Measurements from ENCODE around the gene RBFA.
"Not testable (repeated sequence)": the region's sequence is repeated elsewhere in the genome, so short reads cannot be mapped to it uniquely, and the experiment has no call there.

RBFA gene, protein sequence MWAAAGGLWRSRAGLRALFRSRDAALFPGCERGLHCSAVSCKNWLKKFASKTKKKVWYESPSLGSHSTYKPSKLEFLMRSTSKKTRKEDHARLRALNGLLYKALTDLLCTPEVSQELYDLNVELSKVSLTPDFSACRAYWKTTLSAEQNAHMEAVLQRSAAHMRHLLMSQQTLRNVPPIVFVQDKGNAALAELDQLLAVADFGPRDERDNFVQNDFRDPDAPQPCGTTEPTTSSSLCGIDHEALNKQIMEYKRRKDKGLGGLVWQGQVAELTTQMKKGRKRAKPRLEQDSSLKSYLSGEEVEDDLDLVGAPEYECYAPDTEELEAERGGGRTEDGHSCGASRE

DNA sequence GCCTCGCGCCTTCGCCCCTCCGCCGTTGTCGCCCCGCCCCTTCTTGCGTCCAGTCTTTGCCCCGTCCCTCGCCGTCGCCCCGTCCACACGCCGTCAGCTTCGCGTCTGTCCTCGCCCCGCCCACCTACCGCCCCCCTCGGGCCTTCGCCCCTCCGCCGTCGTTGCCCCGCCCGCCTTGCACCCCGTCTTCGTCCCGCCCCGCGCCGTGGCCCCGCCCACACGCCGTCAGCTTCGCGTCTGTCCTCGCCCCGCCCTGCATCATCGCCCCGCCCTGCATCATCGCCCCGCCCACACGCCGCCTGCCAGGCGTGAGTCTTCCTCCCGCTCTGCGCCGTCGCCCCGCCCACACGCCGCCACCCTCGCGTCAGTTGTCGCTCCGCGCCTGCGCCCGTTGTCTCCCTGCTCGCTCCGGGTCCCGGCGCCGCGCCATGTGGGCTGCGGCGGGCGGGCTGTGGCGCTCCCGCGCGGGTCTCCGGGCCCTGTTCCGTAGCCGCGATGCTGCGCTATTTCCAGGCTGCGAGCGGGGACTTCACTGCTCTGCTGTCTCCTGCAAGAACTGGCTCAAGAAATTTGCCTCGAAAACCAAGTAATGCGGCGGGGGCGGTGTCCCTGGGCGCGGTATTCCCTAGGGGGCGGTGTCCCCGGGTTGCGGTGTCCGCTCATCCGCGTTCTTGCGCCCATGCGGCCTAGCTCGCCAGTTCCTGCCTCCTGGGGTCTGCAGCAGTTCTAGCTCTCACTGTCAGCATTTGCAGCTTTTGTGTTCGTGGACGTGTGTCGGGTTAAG lies at the start of gene RBFA:
TSS of gene RBFA (plus strand) at position 367 of the 784 bp plus-strand sequence. CDS start at position 429, 62 bp downstream.
- DNase-seq (ENCODE audit: low read depth in 2 of 2), result peak; percentile 99 to 100

DNA sequence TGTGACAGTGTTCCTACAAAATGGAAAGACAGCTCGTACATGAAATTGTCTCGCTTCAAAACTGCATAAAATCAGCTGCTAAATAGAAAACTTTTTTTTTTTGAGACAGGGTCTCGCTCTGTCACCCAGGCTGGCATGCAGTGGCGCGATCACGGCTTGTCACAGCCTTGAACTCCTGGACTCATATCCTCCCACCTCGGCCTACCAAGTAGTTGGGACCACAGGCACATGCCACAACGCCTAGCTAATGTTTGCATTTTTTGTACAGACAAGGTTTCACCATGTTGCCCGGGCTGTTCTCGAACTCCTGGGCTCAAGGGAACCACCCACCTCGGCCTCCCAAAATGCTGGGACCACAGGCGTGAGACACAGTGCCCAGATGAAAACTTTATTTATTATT lies 49.1 kb upstream of the RBFA start:
- no peak for DNase-seq (ENCODE audit: low read depth in 2 of 2)

DNA sequence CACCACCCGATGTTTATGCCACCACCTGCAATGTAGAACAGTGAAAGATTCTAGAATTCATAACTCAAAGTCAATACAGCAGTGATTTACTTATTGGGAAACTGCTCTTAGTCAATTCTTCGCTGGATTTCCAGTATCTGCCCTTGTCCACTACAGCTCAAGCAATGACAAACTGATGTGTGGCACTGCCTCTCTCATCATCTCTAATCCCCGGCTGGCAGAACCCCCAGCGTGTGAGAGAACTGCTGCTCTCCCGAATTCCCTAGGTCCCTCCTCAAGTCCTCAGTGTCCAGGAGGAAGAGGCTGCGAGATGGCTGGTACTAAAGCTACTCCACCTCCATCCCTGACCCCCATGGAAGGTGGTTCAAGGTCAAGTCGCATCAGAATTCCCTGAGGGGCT lies 47.5 kb upstream of the RBFA start:
- DNase-seq (ENCODE audit: low read depth in 2 of 2), result no peak

DNA sequence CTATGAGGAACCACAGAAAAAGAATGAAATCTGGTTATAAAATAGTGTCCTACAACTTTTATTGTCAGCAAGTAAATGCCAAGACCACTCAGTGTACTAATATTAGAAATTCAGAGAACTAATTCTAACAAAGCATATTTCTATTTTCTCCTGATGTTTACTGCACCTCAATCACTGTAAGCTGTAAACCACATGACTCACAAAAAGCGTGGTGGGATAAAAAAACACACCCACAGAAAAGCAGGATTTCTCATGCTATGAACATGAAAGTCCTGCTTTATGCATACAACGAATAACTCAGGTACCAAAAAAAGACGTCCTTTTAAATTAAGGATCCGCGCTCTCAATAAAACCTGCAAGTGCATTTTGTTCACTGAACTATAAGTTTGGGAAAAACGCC lies 46.7 kb upstream of the RBFA start:
- no peak for DNase-seq (ENCODE audit: low read depth in 2 of 2)

DNA sequence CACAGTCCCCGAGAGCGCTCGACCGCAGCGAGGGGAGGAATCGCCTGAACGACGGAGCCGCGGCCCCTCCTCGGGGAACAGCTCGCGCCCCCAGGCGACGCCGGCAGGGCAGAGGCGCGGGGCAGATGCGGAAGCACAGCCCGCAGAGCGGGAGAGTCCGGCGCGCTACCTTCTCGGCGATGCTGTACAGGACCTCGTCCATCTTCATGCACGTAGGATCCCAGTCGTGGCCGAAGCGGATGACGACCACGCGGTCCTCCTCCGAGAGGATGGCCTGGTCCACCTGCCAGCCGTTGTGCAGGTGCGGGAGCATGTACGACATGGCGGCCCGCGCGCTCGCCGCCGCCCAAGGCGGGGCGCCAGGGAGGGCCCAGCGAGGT lies 46.2 kb upstream of the RBFA start:
- DNase-seq (ENCODE audit: low read depth in 2 of 2), result peak; percentile 29 to 49

DNA sequence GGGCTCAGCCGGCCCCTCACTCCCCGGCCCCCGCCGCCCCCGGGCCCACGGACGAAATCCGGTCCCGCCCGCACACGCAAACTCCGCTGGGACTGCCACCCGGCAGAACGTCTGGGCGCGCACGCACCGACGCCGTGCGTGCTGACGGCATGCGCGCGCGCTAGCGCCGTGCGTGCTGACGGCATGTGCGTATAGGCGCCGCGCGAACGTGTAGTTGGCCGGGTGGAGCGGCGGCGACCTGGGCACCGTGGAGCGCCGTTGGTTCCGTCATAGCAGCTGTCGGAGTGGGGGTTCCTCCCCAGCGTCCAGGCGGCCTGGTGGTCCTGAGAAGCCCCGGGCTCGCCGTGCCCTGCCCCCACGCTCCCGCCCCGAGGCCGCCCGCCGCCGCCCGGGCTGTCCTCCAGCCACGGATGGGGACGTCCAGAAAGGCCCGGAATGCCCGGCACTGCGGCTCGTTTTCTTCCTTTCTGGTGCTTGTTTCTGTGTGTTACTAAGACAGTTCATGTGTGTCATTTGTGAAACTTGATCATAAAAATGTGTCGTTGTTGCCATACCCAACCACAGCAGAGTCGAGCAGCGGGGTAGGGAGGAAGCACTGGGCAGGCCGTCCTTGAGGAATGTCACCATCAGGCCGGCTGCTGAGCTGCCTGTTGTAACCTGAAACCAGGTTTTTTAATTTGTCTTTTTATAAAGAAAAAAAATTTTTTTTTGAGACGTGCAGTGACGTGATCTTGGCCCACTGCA lies 45.6 kb upstream of the RBFA start, which contains the start of gene TXNL4A:
TSS of gene TXNL4A (minus strand) at position 113 of the 744 bp plus-strand sequence. CDS start 171 bp downstream, outside the sequence.
- DNase-seq (ENCODE audit: low read depth in 2 of 2), result peak; percentile 75 to 77

DNA sequence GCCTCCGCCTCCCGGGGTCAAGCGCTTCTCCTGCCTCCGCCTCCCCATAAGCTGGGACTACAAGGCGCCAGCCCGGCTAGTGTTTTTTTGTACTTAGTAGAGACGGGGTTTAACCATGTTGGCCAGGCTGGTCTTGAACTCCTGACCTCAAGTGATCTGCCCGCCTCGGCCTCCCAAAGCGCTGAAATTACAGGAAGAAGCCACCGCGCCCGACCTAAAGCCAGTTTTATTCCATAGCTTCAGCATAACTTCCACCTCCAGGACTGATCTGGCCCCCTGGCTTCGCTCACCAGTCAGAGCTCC lies 45.1 kb upstream of the RBFA start:
- no peak for DNase-seq (ENCODE audit: low read depth in 2 of 2)

DNA sequence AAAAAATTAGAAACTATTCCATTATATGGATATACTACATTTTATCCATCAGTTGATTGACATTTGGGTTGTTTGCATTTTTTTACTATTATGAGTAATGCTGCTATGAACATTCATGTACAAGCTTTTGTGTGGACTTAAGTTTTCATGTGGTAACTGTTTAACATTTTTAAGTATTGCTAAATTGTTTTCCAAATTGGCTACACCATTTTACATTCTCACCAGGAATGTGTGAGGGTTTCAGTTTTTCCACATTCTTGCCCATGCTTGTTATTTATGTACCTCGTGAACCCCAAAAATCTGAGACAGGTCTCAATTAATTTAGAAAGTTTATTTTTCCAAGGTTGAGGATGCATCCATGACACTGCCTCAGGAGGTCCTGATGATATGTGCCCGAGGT lies 42.7 kb upstream of the RBFA start:
- DNase-seq (ENCODE audit: low read depth in 2 of 2), result no peak

DNA sequence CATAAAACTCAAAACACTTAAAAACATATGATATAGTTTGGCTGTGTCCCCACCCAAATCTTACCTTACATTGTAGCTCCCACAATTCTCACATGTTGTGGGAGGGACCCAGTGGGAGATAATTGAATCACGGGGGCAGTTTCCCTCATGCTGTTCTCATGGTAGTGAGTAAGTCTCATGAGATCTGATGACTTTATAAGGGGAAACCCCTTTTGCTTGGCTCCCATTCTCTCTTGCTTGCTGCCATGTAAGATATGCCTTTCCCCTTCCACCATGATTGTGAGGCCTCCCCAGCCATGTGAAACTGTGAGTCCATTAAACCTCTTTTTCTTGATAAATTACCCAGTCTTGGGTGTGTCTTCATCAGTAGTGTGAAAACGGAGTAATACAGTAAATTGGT lies 34.5 kb upstream of the RBFA start:
- DNase-seq (ENCODE audit: low read depth in 2 of 2), result not testable (repeated sequence)

DNA sequence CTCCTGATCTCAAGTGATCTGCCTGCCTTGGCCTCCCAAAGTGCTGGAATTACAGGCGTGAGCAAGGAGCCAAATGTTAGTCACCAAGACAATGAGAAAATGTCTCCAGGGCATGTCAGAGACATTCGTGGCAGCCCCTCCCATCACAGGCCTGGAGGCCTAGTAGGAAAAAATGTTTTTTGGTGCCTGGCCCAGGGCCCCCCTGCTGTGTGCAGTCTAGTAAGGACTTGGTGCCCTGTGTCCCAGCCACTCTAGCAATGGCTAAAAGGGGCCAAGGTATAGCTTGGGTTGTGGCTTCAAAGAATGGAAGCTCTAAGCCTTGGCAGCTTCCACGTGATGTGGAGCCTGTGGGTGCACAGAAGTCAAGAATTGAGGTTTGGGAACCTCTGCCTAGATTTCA lies 33.4 kb upstream of the RBFA start:
- no peak for DNase-seq (ENCODE audit: low read depth in 2 of 2)

DNA sequence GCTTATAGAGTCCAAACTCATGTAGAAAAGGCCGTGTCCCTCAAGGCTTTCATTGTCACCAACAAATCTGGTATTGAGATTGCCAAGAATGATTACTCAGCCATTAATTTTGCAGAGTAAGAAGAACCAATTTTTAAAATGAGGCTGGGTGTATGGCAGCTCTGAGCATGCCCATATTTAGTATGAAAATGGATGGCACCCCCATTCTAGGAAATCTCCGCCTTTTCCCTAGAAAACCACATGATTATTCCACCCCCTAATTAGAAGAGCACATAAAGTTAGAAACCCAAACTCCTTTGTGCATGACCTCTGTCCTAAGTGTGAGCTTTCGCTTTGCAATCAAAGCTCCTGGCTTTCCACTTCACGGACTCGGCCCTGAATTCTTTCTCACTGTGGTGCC lies 31.8 kb upstream of the RBFA start:
- no peak for DNase-seq (ENCODE audit: low read depth in 2 of 2)

DNA sequence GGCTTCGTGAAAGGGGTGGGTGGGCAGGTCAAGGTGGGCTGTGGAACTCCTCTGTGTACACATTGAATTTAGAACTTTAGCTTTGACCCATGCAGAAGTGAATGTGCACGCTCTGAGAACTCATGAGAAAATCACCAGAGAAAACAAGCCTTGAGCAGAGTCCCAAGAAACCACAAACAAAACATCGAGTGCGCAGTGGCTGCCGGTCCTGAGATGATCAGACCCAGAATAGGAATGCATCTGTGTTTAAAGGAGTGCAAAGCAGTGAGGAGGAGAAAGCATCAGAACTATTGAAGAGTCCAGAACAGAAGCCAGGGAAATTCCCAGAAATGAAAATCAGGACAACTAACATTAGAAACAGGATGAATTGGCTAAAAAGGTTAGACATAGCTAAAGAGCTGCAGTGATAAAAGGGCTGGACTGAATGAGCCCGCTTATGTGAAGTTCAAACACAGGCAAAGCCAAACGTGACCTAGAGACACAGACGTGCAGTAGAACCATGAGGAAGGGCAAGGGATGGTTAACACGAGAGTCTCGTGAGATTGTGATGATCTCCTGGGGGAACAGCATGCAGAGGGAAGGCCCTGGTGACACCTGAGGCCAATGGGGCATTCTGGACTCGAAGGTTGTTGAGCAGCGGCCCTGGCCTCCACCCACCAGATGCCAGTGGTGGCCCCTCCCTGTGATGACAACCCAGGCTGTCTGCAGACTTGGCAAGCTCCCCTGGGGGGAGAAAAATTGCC lies 29.5 kb upstream of the RBFA start:
- DNase-seq (ENCODE audit: low read depth in 2 of 2), result no peak

DNA sequence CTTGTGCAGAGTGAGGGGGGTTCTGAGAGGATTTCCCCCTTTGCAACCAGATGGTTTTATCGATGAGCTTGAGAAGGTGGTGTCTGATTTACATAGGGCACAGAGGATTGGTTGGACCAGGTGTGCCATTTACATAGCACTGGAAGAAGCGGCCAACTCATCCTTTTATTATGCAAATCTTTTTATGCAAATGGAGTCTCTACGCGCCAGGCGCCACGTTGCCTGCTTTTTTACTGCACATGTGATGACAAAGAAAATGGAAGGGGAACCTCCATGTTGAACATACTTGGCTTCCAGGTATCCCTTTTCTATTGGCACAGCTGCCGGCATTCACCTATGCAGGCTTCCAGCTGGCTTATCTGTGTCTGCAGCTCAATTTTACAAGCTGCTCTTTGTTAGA lies 27.5 kb upstream of the RBFA start:
- no peak for DNase-seq (ENCODE audit: low read depth in 2 of 2)

DNA sequence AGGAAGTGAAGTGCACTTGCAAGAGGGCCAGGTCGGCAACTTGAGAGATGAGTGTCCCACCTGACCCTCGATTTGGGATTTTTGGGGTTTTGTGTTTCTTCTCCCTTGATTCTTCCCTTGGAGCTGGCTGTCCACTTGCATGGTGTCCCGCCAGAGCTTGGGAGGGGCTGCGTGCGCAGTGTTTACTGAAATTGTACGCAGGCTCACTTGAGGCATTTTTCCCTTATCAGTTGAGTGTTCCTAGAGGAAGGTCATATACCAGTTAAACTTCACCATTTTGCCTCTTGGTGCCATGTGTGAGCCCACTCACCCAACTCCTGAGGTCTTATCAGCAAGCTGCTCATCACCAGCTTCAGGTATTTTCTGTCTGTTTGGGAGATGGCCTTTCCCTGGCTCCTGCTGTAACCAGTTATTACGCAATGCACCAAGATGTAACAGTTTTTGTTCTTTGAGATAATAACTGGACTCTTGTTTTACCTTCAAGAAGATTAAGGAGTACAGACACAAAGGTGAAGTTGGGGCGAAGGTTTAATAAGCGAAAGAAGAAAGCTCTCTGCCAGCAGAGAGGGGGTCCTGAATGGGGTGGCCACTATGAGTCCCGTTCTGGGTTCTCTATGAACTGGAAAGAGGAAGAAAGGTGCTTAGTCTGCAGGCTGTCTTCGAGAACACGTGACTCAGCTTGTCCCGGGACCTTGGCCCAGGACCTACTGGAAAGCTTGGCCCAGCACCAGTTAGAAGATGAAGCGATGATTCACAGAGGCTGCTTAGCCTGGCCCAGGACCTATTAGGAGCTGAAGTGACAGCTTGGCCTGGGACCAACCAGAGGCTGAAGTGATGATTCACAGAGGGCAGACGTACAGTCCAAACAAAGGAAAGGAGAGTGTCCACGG lies 24.3 kb upstream of the RBFA start:
- no peak for DNase-seq (ENCODE audit: low read depth in 2 of 2)

DNA sequence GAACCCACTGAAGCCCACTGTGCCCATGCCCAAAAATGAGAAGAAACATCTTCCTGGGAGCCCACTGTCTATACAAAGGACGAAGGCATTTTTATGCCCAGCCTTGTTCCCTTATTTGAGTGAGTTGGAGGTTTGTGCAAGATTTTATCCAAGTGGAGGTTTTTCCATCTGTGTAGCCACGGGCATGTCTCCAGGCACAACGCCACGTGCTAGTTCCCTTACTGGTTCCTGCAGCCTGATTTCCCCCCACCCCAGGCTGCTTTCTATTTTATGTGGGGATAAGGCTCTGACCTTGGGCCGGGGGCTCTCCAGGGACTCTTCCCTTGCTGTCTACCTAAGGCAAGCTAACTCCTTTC lies 23.7 kb upstream of the RBFA start:
- DNase-seq (ENCODE audit: low read depth in 2 of 2), result no peak

DNA sequence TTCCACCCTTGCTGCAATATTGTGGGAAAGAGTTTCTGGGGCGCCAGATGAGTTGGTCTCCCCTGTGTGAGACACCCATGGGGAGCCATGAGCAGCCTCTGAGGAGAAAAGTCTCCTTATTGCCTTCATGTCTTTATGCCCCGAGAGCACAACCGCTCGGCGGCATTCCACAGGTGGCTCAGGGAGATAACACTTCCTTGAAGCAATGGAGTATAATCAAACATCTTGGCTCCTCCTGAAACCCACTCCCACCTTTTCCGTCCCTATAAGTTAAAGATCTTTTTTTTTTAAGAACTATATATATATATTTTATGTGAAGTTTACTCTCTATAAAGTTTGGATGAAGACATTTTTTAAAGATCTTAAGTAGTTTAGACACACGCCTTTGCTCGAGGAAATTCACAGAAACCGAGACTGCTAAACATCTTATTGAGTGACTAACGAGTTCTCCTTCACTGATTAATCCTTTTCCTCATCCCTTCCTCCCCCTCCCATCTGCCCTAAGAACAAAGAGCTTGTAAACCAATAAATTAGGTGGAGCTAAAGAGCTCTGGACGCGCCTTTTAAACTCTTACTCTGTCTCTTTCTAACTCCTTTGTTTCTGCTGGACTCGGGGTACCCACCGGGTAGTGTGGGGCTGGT lies 22.6 kb upstream of the RBFA start:
- not testable (repeated sequence) for DNase-seq (ENCODE audit: low read depth in 2 of 2)

DNA sequence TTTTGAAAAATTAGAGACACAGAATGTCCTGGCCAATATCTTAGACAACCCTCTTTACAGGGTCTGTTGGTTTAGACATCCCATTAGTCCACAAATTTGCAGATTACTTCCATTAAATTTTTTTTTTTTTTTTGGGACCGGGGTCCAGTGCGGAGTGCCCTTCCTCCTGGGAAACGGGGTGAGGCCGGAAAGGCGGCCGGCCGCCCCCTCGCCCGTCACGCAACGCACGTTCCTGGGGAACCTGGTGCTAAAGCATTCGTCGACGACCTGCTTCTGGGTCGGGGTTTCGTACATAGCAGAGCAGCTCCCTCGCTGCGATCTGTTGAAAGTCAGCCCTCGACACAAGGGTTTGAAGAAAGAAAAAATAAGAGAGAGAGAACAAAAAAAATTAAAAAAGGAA lies 21.5 kb upstream of the RBFA start:
- DNase-seq (ENCODE audit: low read depth in 2 of 2), result no peak

DNA sequence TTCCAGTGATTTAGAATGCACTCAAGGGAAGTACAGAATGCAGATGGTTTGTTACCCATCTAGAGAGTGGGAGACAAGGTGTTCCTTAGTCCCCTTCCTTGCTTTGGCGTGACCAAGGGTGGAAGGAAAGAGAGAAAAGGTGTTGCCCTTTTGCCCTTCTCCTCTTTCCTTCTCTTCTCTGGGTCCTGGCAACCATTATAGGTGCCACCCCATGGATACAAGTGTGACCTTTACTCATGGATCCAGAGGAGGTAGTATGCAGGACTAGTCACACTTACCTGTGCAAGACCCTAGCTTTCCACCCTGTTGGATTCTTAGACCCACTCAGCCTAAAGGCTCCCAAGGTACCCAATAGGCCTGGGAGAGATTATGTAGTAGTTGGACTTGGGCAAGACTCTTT lies 11.6 kb upstream of the RBFA start:
- no peak for DNase-seq (ENCODE audit: low read depth in 2 of 2)

DNA sequence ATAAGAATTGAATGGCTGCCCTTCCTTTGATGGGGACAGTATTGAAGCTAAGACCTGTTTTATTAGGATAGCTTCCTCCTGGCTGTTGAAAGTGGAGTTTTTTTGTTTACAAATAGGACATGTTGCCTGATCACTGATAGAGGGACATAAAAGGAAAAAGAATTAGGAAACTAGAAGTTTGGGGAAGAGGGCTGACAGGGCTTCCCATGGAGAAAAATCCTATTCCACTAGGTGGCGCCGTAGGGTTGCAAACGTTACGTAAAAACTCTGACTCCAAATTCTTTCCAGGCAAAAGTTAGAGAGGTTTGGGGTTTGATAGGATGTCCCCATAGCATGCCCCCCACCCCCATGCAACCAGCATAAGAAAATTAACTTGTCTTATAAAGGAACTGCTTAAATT lies 11.1 kb upstream of the RBFA start:
- DNase-seq (ENCODE audit: low read depth in 2 of 2), result peak in 1 of 2 donors; percentile 9

DNA sequence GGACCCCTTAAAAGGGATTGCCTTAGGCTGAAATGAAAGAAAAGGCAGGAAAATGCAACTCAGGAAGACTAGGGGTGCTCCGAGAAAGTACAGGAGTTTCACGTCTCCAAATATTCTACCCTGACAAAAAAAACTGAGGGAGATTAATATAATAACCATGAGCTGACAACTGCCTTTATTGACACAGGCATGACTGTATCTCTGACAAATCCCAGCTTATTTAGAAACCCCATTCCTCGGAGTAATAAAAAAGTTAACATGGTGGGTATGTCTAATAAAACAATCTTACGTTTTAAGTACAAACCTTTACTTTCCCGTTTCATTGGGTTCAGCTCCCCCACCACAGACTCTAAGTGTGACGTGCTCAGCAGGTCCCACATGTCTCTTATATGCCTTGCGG lies 7.9 kb upstream of the RBFA start:
- no peak for DNase-seq (ENCODE audit: low read depth in 2 of 2)

DNA sequence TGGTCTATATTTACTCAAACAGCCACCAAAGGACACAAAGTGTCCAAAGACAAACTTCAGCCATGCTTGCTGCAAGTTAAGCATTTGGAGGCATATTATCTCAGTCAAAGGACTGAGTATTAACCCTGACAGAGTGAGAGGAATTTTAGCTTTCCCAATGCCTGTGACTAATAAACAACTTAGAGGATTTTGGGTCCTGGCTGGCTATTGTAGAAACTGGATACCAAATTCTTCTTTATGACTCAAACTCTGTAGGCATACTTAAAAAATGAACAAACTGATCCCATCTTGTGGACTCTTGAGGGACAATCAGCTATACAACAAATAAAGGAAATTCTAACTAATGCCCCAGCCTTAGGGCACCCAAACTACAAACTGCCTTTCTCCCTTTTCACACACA lies 6.5 kb upstream of the RBFA start:
- not testable (repeated sequence) for DNase-seq (ENCODE audit: low read depth in 2 of 2)

Measured in stimulated activated CD4-positive, alpha-beta T cell treated with anti-CD3 and anti-CD28 coated beads, Interleukin-15, amount 100 ng/mL, for 48 hours (primary cell).